Measurements from ENCODE around the gene FKBP1C. TPM values are rescaled to one million over a fixed set of nuclear protein-coding genes. Genes with fewer than 3 reads are reported as not detected.
"Not testable (repeated sequence)": the region's sequence is repeated elsewhere in the genome, so short reads cannot be mapped to it uniquely, and the experiment has no call there.

Gene FKBP1C
- under 1 TPM in 1 of 2 experiments, not detected in 1; 0.65 TPM for total RNA-seq
- polyA plus RNA-seq = under 1 TPM in 2 of 3 donors, not detected in 1; 0.09 to 0.21 TPM
- 0 to 0.93 (median 0.48) reads per million in 6 experiments for total RNA-seq

DNA sequence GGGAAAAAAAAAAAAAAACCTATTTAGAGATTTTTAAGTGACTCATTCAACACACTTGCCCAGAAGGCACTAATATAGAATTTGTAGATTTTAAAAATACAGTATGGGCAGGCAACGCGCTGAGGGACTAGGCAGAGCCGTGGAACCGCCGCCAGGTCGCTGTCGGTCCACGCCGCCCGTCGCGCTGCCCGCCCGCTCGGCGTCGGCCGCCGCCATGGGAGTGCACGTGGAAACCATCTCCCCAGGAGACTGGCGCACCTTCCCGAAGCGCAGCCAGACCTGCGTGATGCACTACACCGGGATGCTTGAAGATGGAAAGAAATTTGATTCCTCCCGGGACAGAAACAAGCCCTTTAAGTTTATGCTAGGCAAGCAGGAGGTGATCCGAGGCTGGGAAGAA, at the start of gene FKBP1C:
TSS of gene FKBP1C (plus strand) at position 127 of the 400 bp plus-strand sequence.
- H3K27ac Mint-ChIP-seq, POLR2A ChIA-PET, H3K4me3 Mint-ChIP-seq, DNase-seq, H3K27me3 Mint-ChIP-seq, H3K4me1 Mint-ChIP-seq, ATAC-seq: not testable (repeated sequence)
- H3K36me3 Mint-ChIP-seq = peaks cover 0 to 11% (median 1%) of the 10 kb centered on the region in 3 donors
- peaks cover 6 to 30% (median 17%) of the 10 kb centered on the region in 9 donors for H3K9me3 Mint-ChIP-seq

DNA sequence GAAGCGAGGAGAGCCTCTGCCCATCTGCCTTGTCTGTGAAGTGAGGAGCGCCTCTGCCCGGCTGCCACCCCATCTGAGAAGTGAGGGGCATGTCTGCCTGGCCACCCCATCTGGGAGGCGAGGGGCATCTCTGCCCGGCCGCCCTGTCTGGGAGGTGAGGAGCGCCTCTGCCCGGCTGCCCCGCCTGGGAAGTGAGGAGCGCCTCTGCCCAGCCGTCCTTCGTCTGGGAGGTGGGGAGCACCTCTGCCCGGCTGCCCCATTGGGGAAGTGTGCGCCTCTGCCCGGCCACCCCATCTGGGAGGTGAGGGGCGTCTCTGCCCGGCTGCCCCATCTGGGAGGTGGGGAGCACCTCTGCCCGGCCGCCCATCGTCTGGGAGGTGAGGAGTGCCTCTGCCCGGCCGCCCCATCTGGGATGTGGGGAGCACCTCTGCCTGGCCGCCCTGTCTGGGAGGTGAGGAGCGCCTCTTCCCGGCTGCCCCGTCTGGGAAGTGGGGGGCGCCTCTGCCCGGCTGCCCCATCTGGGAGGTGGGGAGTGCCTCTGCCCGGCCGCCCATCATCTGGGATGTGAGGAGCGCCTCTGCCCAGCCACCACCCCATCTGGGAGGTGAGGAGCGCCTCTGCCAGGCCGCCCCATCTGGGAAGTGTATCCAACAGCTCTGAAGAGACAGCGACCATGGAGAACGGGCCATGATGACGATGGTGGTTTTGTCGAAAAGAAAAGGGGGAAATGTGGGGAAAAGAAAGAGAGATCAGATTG, 47.0 kb upstream of the FKBP1C start:
- H3K4me1 Mint-ChIP-seq, POLR2A ChIA-PET, H3K4me3 Mint-ChIP-seq, H3K27me3 Mint-ChIP-seq, ATAC-seq, H3K36me3 Mint-ChIP-seq, H3K27ac Mint-ChIP-seq: not testable (repeated sequence)
- peak in 1 of 10 donors; percentile 61 for DNase-seq
- peaks cover 0 to 19% (median 9%) of the 10 kb centered on the region in 9 donors for H3K9me3 Mint-ChIP-seq

DNA sequence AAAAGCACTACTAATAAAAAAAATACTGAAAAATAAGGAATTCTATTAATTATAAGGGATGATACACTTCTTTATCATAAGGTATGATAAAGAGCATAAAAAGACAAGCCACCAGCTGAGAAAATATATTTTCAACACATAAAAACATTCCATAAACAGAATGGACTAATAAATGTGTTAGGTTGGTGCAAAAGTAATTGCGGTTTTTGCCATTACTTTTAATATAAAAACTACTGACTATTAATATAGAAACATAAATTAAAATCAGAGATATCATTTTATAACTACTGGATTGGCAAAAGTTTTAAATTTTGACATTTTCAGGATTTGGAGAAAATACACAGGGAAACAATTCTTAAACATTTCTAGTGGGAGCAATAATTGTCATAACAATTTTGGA, 37.1 kb upstream of the FKBP1C start:
- H3K9me3 Mint-ChIP-seq = peaks cover 0 to 28% (median 5%) of the 10 kb centered on the region in 9 donors

DNA sequence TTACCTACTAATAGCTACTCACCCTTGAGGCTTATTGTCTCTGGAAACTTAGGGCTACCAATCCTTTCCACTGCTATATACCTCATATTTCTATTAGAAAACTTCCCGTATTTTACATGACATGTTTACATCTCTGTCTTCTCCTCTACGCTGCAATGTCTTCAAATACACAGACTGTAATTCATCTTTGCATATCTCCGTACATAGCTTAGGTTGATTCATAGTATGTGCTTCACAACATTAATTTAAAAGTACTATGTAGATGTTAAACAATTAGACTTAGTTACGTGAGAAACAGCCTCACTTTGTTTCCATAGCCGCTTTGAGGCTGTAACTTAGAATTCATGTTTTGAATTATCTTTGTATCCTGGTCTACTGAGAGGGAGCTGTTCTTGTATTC, 35.1 kb upstream of the FKBP1C start:
- no peak overlapping the region for H3K27ac Mint-ChIP-seq
- H3K4me1 Mint-ChIP-seq = no peaks in the 10 kb centered on the region

More for the DNA sequence above, 37.1 kb upstream of the FKBP1C start:
- ATAC-seq (no peak), DNase-seq (no peak)
- POLR2A ChIA-PET = no interaction called here
- Mint-ChIP-seq H3K27ac (no peak overlapping the region), H3K4me1 (no peaks in the 10 kb centered on the region), H3K27me3 (no peaks in the 10 kb centered on the region), H3K36me3 (no peaks in the 10 kb centered on the region), H3K4me3 (no peak overlapping the region)

DNA sequence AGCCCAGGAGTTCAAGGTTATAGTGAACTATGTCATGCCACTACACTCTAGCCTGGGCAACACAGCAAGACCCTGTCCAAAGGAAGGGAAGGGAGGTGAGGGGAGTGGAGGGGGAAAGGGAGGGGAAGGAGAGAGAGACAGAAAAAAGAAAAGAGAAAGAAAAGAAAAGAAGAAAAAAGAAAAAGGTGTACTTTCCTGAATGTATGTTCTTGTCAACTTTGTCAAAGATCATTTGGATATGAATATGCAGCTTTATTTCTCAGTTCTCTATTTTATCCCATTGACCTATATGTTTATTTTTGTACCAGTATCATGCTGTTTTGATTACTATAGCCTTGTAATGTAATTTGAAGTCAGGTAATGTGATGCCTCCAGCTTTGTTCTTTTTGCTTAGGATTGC, 30.9 kb upstream of the FKBP1C start:
- no peak for ATAC-seq

More for the DNA sequence above, 35.1 kb upstream of the FKBP1C start:
- Mint-ChIP-seq H3K9me3 (peaks cover 0 to 21% (median 0%) of the 10 kb centered on the region in 9 donors), H3K27me3 (no peaks in the 10 kb centered on the region), H3K4me3 (no peak overlapping the region), H3K36me3 (no peaks in the 10 kb centered on the region)
- no peak for ATAC-seq
- no peak for DNase-seq
- POLR2A ChIA-PET = no interaction called here

DNA sequence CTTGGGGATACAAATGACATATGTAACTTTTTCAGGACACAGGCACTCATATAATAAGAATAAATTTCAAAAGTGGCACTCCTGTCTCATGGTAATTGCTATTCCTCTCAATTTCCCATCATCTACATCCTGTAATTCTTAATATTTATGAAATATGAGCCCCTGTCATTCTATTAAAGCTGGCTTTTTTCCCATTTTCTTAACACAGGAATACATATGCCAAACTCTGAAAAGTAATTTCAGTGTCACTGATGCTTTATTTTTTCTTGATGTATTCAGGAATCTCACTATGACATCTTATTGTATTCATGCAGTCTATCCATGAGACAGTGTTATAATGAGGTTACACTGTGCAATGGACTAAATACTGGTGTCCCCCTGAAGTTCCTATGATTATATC, 24.3 kb upstream of the FKBP1C start:
- ATAC-seq = no peak
- no peak for DNase-seq
- Mint-ChIP-seq H3K36me3 (no peaks in the 10 kb centered on the region), H3K27ac (no peak overlapping the region), H3K4me3 (no peak overlapping the region), H3K4me1 (no peaks in the 10 kb centered on the region), H3K27me3 (no peaks in the 10 kb centered on the region), H3K9me3 (peaks cover 0 to 17% (median 0%) of the 10 kb centered on the region in 9 donors)
- POLR2A ChIA-PET = no interaction called here

More for the DNA sequence above, 30.9 kb upstream of the FKBP1C start:
- Mint-ChIP-seq H3K27ac (no peak overlapping the region), H3K4me3 (no peak overlapping the region), H3K9me3 (peaks cover 0 to 13% (median 0%) of the 10 kb centered on the region in 9 donors), H3K27me3 (no peaks in the 10 kb centered on the region), H3K36me3 (no peaks in the 10 kb centered on the region), H3K4me1 (no peaks in the 10 kb centered on the region)
- POLR2A ChIA-PET = no interaction called here
- no peak for DNase-seq

DNA sequence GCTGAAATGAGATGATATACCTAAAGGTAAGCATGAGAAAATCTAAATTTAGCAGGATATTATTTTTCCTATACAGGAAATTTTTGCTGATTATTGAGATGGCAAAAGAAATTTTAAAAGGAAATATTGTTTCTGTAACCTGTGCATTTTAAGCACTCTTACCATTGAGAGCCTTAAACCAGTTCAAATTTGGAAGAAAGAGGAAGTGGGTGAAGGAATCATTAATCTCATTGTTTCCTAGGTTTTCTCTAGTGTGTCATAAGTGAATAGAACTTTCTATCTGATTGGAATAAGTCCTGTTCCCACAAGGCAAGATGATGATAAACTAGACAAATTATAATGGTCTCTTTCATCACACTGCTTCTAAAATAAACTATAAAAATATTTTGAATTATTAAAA, 22.4 kb upstream of the FKBP1C start:
- DNase-seq = no peak
- Mint-ChIP-seq H3K4me1 (no peaks in the 10 kb centered on the region), H3K4me3 (no peak overlapping the region), H3K36me3 (no peaks in the 10 kb centered on the region), H3K9me3 (peaks cover 0 to 24% (median 0%) of the 10 kb centered on the region in 9 donors), H3K27me3 (no peaks in the 10 kb centered on the region), H3K27ac (no peak overlapping the region)
- ATAC-seq = no peak
- POLR2A ChIA-PET = no interaction called here

DNA sequence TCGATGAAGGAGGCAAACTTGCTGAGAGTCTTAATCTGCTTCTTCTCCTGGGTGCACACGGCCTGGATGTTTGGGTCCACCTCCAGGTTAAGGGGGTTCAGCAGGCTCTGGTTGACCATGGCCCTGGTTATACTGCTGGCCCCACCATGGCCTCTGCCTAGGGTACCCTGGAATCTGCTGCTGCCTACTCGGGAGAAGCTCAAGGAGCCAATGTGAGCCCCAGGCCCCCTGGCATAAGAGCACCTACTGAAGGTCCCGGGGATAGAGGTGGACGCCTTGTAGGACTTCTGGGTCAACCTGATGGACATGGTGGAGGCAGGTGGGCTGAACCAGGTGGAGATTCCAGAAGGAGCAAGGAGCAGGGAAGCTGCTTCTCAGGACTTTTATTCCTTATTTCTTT, 17.9 kb upstream of the FKBP1C start:
- Mint-ChIP-seq H3K27ac (no peak overlapping the region), H3K4me1 (no peaks in the 10 kb centered on the region), H3K27me3 (peaks cover 0 to 3% (median 0%) of the 10 kb centered on the region in 5 donors), H3K9me3 (peaks cover 0 to 21% (median 2%) of the 10 kb centered on the region in 9 donors), H3K4me3 (no peak overlapping the region), H3K36me3 (no peaks in the 10 kb centered on the region)
- DNase-seq (no peak), ATAC-seq (no peak)
- POLR2A ChIA-PET = interaction anchor here (0.6 kb wide), 1 partner anchor 22 kb away, joined by 3 read pairs; no protein-coding TSS in a partner anchor

DNA sequence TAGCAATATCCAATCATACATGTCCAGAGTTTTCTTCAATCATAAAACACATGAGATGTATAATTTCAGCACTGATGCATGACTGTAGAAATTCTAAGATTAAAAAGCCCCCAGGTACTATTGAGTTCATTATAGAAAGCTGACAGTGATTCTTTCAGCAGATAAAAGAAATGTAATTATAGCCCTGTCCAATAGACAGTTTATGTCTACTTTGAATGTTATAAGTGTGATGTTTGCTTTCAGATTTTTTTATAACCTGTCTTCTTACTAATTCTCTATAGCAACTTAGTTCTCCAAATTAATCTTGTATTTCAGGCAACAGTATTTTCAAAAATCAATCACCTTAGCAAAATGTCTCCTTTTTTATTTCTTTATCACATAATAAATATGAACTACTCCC, 13.5 kb upstream of the FKBP1C start:
- DNase-seq (no peak), ATAC-seq (no peak)
- no peaks in the 10 kb centered on the region for H3K4me1 Mint-ChIP-seq
- POLR2A ChIA-PET = no interaction called here
- peaks cover 0 to 10% (median 6%) of the 10 kb centered on the region in 9 donors for H3K9me3 Mint-ChIP-seq
- peaks cover 0 to 3% (median 0%) of the 10 kb centered on the region in 5 donors for H3K27me3 Mint-ChIP-seq
- peaks cover 0 to 5% (median 0%) of the 10 kb centered on the region in 3 donors for H3K36me3 Mint-ChIP-seq
- H3K4me3 Mint-ChIP-seq = no peak overlapping the region
- no peak overlapping the region for H3K27ac Mint-ChIP-seq

DNA sequence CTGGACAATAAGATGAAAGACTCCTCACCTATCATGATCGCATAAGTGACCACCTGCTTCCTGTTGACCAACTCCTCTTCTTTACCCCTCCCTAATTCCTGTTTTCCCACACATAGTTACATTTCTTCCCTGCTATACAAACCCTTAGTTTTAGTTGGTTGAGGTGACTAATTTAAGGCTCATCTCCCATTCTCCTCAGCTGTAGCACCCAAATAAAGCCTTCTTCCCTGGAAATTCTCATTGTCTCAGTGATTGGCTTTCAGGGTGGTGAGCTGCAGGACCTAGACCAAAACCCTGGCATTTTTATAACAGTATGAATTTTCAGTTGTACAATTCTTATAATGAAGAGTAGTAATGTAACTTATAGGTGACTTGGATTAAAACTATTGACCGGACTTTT, 2.1 kb downstream of the FKBP1C start:
- POLR2A ChIA-PET = no interaction called here
- peaks cover 4 to 30% (median 17%) of the 10 kb centered on the region in 9 donors for H3K9me3 Mint-ChIP-seq
- DNase-seq = no peak

DNA sequence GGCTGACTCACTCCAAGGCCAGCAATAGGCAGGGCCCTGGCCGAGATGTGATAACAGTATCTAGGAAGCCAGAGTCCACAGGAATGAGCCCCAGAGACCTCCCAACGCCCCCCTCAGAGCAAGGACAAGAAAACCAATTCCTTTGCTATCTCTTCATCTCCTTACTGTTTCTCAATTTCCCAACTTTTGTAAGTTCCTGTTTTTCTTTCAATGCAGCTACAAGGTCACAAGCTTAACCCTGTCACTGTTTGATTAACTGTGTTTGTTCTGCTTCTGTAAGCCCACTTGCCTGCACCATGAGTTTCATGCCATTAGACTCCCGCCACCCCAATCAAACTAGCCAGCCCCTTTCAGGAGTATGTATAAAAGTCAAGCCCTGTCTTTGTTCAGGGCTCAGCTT, 3.5 kb downstream of the FKBP1C start:
- Mint-ChIP-seq H3K27ac (no peak overlapping the region), H3K27me3 (peaks cover 0 to 4% (median 0%) of the 10 kb centered on the region in 5 donors), H3K36me3 (peaks cover 0 to 11% (median 1%) of the 10 kb centered on the region in 3 donors), H3K4me3 (no peak overlapping the region), H3K9me3 (peaks cover 4 to 30% (median 17%) of the 10 kb centered on the region in 9 donors), H3K4me1 (no peaks in the 10 kb centered on the region)
- DNase-seq = no peak
- ATAC-seq = no peak
- POLR2A ChIA-PET = no interaction called here

More for the DNA sequence above, 2.1 kb downstream of the FKBP1C start:
- ATAC-seq = no peak
- Mint-ChIP-seq H3K4me3 (no peak overlapping the region), H3K4me1 (no peaks in the 10 kb centered on the region), H3K27me3 (peaks cover 0 to 4% (median 0%) of the 10 kb centered on the region in 5 donors), H3K36me3 (peaks cover 0 to 11% (median 1%) of the 10 kb centered on the region in 3 donors), H3K27ac (no peak overlapping the region)

DNA sequence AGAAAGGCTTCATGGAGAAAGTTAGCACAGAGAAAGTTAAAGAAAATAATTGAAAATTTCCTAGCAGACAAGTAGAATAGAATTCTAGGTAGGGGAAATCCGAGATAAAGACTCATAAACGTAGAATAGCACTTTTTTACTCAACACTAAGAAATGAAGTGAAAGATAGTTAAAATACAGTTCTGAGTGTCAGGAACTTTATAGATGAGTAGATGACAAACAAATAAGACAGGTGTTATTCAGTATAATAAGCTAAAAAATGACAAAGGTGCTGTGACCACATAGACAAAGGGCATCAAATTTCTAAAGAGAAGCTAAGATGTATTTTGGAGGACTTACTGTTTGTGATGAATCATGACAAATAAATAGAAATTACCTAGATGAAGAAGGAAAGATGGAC, 12.9 kb downstream of the FKBP1C start:
- POLR2A ChIA-PET = no interaction called here
- no peaks in the 10 kb centered on the region for H3K36me3 Mint-ChIP-seq
- H3K4me1 Mint-ChIP-seq = no peaks in the 10 kb centered on the region
- no peak for DNase-seq
- no peaks in the 10 kb centered on the region for H3K27me3 Mint-ChIP-seq
- no peak overlapping the region for H3K4me3 Mint-ChIP-seq
- H3K9me3 Mint-ChIP-seq = peaks cover 0 to 15% (median 2%) of the 10 kb centered on the region in 9 donors
- no peak for ATAC-seq
- H3K27ac Mint-ChIP-seq = no peak overlapping the region

DNA sequence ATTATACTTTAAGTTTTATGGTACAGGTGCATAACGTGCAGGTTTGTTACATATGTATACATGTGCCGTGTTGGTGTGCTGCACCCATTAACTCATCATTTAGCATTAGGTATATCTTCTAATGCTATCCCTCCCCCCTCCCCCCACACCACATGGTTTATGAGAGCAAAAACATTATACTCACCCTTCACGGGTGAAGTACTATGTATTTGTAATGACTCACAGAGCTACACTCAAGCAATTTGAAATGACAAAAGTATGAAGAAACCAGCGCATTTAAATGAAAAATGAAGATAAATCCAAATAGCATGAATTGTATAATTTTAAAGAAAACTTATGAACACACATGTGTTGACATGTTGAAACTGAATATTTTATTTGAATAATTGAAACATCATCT, 14.7 kb downstream of the FKBP1C start:
- H3K27me3 Mint-ChIP-seq, H3K36me3 Mint-ChIP-seq, ATAC-seq, H3K27ac Mint-ChIP-seq, DNase-seq, H3K4me3 Mint-ChIP-seq, POLR2A ChIA-PET, H3K4me1 Mint-ChIP-seq: not testable (repeated sequence)
- H3K9me3 Mint-ChIP-seq = peaks cover 0 to 18% (median 5%) of the 10 kb centered on the region in 9 donors

Data from naive thymus-derived CD8-positive, alpha-beta T cell (primary cell).